Activated CD8-positive, alpha-beta T cell treated with anti-CD3 and anti-CD28 coated beads for 36 hours (primary cell): ENCODE results near the gene ROPN1L. TPM values are rescaled to one million over a fixed set of nuclear protein-coding genes. Genes with fewer than 3 reads are reported as not detected.

Source experiments
- ATAC-seq: fragments of 200-7000 bp; cut with Tn5 transposase; one replicate; pipeline ENCODE4 v1.10.0; 2021; ENCODE audit warnings: mild to moderate bottlenecking, moderate library complexity
- CTCF ChIA-PET: fragments of 350-600 bp; sonication (Branson Sonifier 250); formaldehyde crosslinking; loops from one replicate; lab custom pipeline; 2021; ENCODE audit warnings: antibody characterized with exemption; lab: Charles Lee
- POLR2A ChIA-PET: fragments of 350-600 bp; sonication (Branson Sonifier 250); formaldehyde crosslinking; loops from one replicate; lab custom pipeline; 2021; ENCODE audit warnings: antibody characterized with exemption; lab: Charles Lee
- DNase-seq: peaks from one replicate; pipeline ENCODE4 v3.0.0-alpha.2; 2020
- H3K27ac Mint-ChIP-seq: one replicate; pipeline ENCODE4 v1.8.0; 2021; ENCODE audit warnings: mild to moderate bottlenecking, mixed read lengths
- H3K27me3 Mint-ChIP-seq: one replicate; pipeline ENCODE4 v1.8.0; 2021; ENCODE audit warnings: mixed read lengths
- H3K36me3 Mint-ChIP-seq: one replicate; pipeline ENCODE4 v1.8.0; 2021; ENCODE audit warnings: low read depth, mixed read lengths
- H3K4me1 Mint-ChIP-seq: one replicate; pipeline ENCODE4 v1.8.0; 2021; ENCODE audit warnings: low read depth, mixed read lengths
- H3K4me3 Mint-ChIP-seq: one replicate; pipeline ENCODE4 v1.8.0; 2021; ENCODE audit warnings: mild to moderate bottlenecking, moderate library complexity, mixed read lengths
- H3K9me3 Mint-ChIP-seq: one replicate; pipeline ENCODE4 v1.8.0; 2021; ENCODE audit warnings: mixed read lengths
- CTCF ChIP-seq: fragments of 200-600 bp; IDR thresholded peaks from one replicate; pipeline ENCODE4 v1.8.0; 2022; ENCODE audit warnings: antibody characterized with exemption, mild to moderate bottlenecking
- intact Hi-C: fragments of 100-400 bp; cut with micrococcal nuclease; formaldehyde crosslinking; loops from one replicate; pipeline ENCODE4 v1.10.0; 2022
- total RNA-seq, 2 experiments: library from RNA; stranded (reverse); gene quantifications; one replicate each; pipeline ENCODE4 v1.2.3, GENCODE V29; 2021

The ROPN1L gene
- total RNA-seq, 2 experiments from 2014 or later: not detected

GRCh38 chr5:10457682-10458574 is 16.2 kb downstream of the ROPN1L start:
- Mint-ChIP-seq H3K9me3 (no peaks in the 10 kb centered on the region), H3K27me3 (no peaks in the 10 kb centered on the region), H3K4me3 (no peak overlapping the region), H3K27ac (no peak overlapping the region), H3K36me3 (no peaks in the 10 kb centered on the region), H3K4me1 (no peaks in the 10 kb centered on the region)
- intact Hi-C loops: loop anchor here (10.0 kb wide), 1 partner anchor 1037 kb away; no protein-coding TSS in a partner anchor
- no peak for ATAC-seq
- no peak for DNase-seq
- TF ChIP-seq CTCF: no peak
- CTCF ChIA-PET: interaction anchor here (1.5 kb wide), 1 partner anchor 169 kb away, joined by 4 read pairs; no protein-coding TSS in a partner anchor
- POLR2A ChIA-PET: no interaction called here

GRCh38 chr5:10459080-10460055 is 17.7 kb downstream of the ROPN1L start:
- Mint-ChIP-seq H3K36me3 (no peaks in the 10 kb centered on the region), H3K4me1 (no peaks in the 10 kb centered on the region), H3K4me3 (no peak overlapping the region), H3K27ac (no peak overlapping the region), H3K9me3 (no peaks in the 10 kb centered on the region), H3K27me3 (no peaks in the 10 kb centered on the region)
- CTCF ChIA-PET: interaction anchor here (0.6 kb wide), 1 partner anchor 175 kb away, joined by 3 read pairs; no protein-coding TSS in a partner anchor
- ATAC-seq (no peak), DNase-seq (no peak)
- POLR2A ChIA-PET: no interaction called here
- no peak for TF ChIP-seq CTCF
- intact Hi-C loops: loop anchor here (10.0 kb wide), 1 partner anchor 1035 kb away; no protein-coding TSS in a partner anchor

- Mint-ChIP-seq H3K9me3 (no peaks in the 10 kb centered on the region), H3K27ac (no peak overlapping the region), H3K4me1 (no peaks in the 10 kb centered on the region), H3K36me3 (no peaks in the 10 kb centered on the region), H3K27me3 (no peaks in the 10 kb centered on the region), H3K4me3 (no peak overlapping the region)
- ChIA-PET CTCF (no interaction called here), POLR2A (no interaction called here)
- ATAC-seq: no peak
- intact Hi-C loops: no loop called here
- no peak for TF ChIP-seq CTCF
- DNase-seq: no peak
These were observed 18.7 kb downstream of the ROPN1L start for GRCh38 chr5:10460252-10460906.

- no peak overlapping the region for H3K27ac Mint-ChIP-seq
- no peak for ATAC-seq
- no peaks in the 10 kb centered on the region for H3K9me3 Mint-ChIP-seq
- intact Hi-C loops: no loop called here
- H3K4me1 Mint-ChIP-seq: no peaks in the 10 kb centered on the region
- DNase-seq: no peak
- ChIA-PET POLR2A (no interaction called here), CTCF (interaction anchor here (2.3 kb wide), 1 partner anchor 8 kb away, joined by 8 read pairs; no protein-coding TSS in a partner anchor)
- H3K4me3 Mint-ChIP-seq: no peak overlapping the region
- no peaks in the 10 kb centered on the region for H3K36me3 Mint-ChIP-seq
- no peak for TF ChIP-seq CTCF
- no peaks in the 10 kb centered on the region for H3K27me3 Mint-ChIP-seq
These were observed 19.4 kb downstream of the ROPN1L start for GRCh38 chr5:10461041-10461440.
